ENCODE results near the gene PLCB1. TPM values are rescaled to one million over a fixed set of nuclear protein-coding genes. Genes with fewer than 3 reads are reported as not detected.

The PLCB1 gene
- total RNA-seq, 2 experiments from 2014 or later: 2.2 to 2.8 TPM

DNA sequence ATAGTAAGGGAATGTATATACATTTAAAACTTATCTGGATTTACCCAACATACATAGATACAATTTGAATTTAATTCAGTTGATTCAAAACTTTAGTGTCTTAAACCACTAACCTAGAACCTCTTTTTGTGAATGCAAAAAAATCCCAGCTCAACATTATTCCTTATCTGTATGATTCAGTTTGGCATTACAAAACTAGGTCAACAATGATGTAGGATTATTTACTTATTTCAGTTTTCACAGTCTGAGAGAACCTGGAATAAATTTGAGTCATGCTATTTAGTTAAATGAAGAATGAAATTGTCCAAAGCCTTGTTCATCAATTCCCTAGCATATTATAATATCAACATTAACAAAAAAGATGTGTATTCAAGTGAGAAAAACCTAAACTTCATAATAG is 7.4 kb upstream of the PLCB1 start:
- DNase-seq: no peak
- H3K9me3 Mint-ChIP-seq: no peaks in the 10 kb centered on the region
- H3K36me3 Mint-ChIP-seq: no peaks in the 10 kb centered on the region
- H3K27me3 Mint-ChIP-seq: peaks cover 23% of the 10 kb centered on the region
- no peak overlapping the region for H3K4me3 Mint-ChIP-seq
- no peak overlapping the region for H3K27ac Mint-ChIP-seq
- H3K4me1 Mint-ChIP-seq: peaks cover 16% of the 10 kb centered on the region

DNA sequence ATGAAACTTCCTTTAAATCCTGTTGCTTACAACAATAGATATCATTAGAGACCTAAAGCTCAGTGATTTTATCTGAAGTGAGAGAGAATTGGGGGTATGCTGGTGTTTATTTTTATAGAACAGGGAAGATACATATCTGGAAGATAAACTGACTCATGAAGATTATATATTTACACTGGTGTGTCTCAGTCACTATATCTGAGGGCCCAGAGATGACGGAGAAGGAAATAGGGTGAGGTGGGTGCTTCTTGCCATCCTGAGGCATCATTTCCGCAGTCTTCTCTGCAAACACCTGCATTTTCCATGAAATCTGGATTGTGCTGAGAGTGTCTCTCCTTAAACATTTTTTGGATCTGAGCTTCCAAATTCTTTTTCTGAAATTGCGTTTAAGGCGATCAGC is 5.9 kb upstream of the PLCB1 start:
- DNase-seq: no peak
- peaks cover 16% of the 10 kb centered on the region for H3K4me1 Mint-ChIP-seq
- no peaks in the 10 kb centered on the region for H3K9me3 Mint-ChIP-seq
- H3K4me3 Mint-ChIP-seq: no peak overlapping the region
- peaks cover 30% of the 10 kb centered on the region for H3K27me3 Mint-ChIP-seq
- no peaks in the 10 kb centered on the region for H3K36me3 Mint-ChIP-seq
- no peak overlapping the region for H3K27ac Mint-ChIP-seq

DNA sequence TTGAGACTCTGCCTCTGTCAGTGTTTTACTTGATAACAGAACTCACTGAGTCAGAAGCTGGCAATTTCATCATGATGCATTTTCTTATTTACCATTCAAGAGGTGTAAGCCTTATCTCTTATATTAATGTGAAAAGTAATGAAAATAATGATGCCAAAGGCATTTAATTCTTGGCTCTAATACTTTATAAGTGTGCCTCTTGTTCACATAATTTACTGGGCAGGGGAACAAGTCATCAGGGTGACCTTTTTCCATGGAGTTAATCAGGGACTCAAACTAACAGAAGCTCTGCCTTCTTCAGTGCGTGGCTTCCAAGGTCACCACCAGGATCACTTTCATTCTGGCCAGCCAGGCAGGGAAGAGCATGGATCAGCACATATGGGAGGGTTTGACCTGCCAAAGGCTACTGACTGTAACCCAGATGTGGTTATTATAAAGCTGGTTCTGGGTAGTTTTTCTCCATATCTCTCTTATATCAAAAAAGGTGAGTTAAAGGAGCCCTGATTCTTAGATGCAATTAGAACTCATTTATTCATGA is 5.2 kb upstream of the PLCB1 start:
- Mint-ChIP-seq H3K4me3 (no peak overlapping the region), H3K27ac (no peak overlapping the region), H3K36me3 (no peaks in the 10 kb centered on the region), H3K4me1 (peaks cover 19% of the 10 kb centered on the region), H3K27me3 (peaks cover 35% of the 10 kb centered on the region), H3K9me3 (no peaks in the 10 kb centered on the region)
- no peak for DNase-seq

DNA sequence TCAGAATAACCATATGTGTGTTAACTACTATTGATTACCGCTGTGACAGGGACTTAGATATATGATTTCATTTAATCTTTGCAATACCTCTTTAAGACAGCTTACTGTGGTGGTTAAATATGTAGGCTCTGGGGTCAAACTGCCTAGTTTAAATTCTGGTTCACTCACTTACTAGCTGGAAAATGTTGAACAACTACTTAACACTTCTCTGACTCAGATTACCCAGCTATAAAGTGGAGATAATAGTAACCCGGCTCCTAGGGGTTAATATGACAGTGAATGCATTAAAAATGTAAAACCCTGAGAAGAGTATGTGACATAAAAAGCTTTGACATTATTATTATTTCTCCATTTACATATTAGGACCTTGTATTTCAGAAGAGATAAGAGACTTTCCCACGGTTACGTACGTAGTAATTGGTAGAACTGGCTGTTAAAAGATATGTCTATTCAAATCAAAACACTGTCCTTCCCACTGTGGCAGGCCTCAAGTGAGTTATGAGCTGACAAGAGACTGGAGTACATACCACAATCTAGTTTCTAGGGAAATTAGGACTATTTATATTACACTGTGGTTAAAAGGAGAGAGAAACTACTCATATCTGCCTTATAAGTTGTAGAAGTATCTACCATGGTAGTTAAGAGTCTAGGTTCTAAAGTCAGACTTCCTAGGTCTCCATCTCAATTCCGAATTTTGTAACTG is 4.4 kb upstream of the PLCB1 start:
- no peak overlapping the region for H3K27ac Mint-ChIP-seq
- H3K9me3 Mint-ChIP-seq: no peaks in the 10 kb centered on the region
- peak; percentile 15 for DNase-seq
- peaks cover 19% of the 10 kb centered on the region for H3K4me1 Mint-ChIP-seq
- no peak overlapping the region for H3K4me3 Mint-ChIP-seq
- no peaks in the 10 kb centered on the region for H3K36me3 Mint-ChIP-seq
- H3K27me3 Mint-ChIP-seq: peaks cover 36% of the 10 kb centered on the region

DNA sequence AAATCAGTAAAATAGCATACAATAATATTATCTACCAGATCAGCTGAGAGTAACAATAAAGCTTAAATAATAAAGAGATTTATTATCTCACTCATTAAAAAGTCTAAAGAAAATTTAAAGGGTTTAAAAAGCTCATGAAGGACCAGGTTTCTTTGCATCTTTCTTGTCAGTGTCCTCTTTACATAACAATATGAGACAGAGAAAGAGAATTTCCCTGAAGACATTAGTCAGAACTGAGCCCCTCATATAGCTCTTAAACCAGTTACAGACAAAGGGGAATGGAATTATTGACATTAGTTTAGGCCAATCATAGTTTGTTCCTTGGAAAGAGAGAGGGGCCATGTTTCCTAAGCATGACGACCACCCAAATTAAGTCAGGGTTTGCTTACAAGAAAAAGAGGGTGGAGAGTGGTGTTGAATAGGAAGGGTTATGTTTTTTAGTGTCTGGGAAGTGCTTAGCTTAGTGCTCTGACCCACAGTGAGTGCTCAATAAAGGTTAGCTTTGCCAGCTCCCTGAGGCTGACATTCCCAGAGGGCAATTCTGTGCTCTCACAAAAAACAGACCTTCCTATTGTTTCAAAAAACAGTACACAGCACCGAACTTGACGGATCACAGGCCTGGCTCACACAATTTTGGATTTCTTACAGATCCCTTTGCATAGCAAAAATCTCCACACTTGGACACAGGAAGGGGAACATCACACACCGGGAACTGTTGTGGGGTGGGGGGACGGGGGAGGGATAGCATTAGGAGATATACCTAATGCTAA is 3.6 kb upstream of the PLCB1 start:
- DNase-seq: no peak
- H3K27ac Mint-ChIP-seq: no peak overlapping the region
- H3K9me3 Mint-ChIP-seq: no peaks in the 10 kb centered on the region
- peaks cover 24% of the 10 kb centered on the region for H3K4me1 Mint-ChIP-seq
- H3K27me3 Mint-ChIP-seq: peaks cover 44% of the 10 kb centered on the region
- no peaks in the 10 kb centered on the region for H3K36me3 Mint-ChIP-seq
- H3K4me3 Mint-ChIP-seq: no peak overlapping the region

DNA sequence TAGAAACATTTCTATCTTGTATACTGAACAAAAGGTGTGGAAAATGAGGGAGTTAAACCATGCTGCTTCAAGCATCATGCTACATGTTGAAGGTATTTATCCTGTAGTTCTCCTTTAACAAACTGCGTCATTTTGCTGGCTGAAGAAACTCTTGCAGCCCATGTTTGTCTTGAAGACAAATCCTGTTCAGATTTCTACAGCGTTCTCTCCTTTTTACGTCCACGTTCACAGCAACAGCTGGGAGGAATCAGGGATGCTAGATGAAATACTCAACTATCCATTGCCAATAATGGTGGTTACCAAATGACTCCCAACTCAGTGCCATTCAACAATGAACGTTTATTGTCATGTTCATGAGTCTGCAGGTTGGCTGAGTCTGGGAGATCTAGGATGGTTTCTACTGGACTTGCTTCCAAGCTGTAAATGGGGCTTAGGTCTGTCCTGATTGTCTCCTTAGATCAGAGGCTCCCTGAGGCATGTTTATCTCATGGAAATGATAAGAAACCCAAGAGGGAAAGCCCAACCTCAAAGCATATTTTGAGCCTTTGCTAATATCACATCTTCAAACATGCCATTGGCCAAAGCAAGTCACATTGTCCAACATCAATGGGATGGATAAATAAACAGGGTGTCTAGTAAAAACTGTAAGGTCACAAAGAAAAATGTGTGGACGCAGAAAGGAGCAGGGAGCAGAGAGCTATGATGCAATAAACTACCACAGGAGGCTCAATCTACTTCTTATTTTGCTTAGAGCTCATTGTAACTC is 2.7 kb upstream of the PLCB1 start:
- H3K27ac Mint-ChIP-seq: no peak overlapping the region

DNA sequence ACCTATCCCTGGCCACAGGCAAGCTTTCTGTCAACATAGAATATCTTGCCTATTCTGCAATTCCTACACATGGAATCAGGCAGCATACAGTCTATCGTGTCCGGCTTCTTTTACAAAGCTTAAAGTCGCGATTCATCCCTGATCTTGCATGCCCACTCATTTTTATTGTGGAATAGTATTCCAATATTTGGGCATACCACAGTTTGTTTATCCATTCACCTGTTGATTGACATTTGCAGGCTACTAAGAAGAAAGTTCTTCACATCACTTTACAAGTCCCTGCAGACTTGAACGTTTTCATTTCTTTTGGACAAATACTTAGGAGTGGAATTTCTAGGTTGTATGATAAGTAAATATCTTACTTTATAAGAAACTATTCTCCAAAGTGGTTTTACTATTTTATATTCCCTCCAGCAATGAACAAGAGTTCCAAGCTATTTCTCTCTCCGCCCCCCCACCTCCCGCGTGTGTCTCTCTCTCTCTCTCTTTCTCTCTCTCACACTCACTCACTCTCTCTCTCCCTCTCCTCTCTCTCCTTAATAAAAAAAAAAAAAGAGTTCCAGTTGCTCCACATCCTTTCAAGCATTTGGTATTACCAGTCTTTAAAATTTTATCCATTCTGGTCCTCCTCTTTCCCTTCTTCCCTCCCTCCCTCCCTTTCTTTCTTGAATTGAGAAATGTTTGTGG is 1.1 kb upstream of the PLCB1 start:
- H3K27ac Mint-ChIP-seq: no peak overlapping the region
- H3K9me3 Mint-ChIP-seq: no peaks in the 10 kb centered on the region
- peaks cover 49% of the 10 kb centered on the region for H3K27me3 Mint-ChIP-seq
- no peak for DNase-seq
- no peaks in the 10 kb centered on the region for H3K36me3 Mint-ChIP-seq
- H3K4me3 Mint-ChIP-seq: no peak overlapping the region
- peaks cover 25% of the 10 kb centered on the region for H3K4me1 Mint-ChIP-seq

More for the DNA sequence above, 2.7 kb upstream of the PLCB1 start:
- H3K27me3 Mint-ChIP-seq: peaks cover 53% of the 10 kb centered on the region
- H3K4me3 Mint-ChIP-seq: no peak overlapping the region
- H3K9me3 Mint-ChIP-seq: no peaks in the 10 kb centered on the region
- H3K4me1 Mint-ChIP-seq: peaks cover 25% of the 10 kb centered on the region
- no peaks in the 10 kb centered on the region for H3K36me3 Mint-ChIP-seq
- no peak for DNase-seq

DNA sequence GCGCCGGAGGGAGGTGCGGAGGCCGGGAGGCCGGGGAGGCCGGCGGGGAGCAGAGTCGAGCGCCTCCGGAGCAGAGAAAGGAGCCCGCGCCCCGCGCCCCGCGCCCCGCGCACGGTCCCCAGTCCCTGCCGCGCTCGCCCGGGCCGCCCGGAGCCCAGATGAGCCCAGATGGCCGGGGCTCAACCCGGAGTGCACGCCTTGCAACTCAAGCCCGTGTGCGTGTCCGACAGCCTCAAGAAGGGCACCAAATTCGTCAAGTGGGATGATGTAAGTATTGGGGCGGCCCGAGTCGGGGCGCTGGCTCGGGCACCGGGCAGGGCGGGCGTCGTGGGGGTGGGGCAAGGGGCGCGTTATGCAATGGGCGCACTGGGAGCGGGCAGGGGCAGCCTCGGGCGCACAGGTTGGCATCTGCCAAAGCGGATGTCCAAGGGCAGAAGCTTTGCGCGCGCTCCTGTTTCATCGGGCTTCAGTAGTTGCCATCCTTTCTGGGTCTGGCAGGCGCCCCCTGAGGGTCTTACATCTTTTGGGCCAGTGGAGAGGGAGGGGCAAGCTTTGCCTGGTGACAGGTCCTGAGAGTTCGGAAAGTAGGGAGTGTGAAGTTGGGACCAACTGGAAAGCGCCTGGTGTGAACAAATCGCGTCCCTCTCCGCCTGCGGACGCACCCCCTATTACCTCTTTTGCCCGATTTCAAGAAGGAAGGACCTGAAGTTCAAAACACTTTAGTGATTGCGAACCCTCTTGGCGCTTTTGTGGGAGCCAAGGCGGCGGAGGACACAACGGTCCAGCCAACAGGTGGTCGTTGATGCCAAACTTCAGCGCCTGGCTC is 631 bp downstream of the PLCB1 start:
- H3K36me3 Mint-ChIP-seq: no peaks in the 10 kb centered on the region
- peak overlapping the region; percentile 6 for H3K27ac Mint-ChIP-seq
- H3K27me3 Mint-ChIP-seq: peaks cover 46% of the 10 kb centered on the region
- peaks cover 17% of the 10 kb centered on the region for H3K4me1 Mint-ChIP-seq
- peak overlapping the region; percentile 75 for H3K4me3 Mint-ChIP-seq
- no peaks in the 10 kb centered on the region for H3K9me3 Mint-ChIP-seq
- DNase-seq: no peak

DNA sequence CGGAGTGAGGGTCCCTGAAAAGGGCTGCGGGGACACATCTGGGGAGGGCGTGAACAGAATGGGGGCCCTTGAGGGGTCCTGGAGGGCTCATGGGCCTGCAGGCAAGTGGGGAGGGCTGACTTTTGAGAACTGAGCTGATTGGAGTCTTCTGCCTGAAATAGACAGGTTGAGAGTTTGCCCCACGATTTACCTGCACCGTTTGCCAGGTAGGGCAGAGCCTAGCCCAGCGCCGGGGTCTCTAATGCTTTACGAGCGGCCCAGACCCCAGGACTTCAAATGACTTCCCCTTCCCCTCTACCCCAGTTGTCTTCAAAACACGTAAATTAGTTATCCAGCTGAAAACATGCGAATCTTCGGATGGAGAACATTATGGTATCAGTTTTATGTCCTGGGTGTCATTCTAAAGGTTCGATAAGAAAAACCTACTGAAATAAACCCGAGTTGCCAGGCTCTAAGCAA is 1.3 kb downstream of the PLCB1 start:
- no peaks in the 10 kb centered on the region for H3K9me3 Mint-ChIP-seq
- no peak overlapping the region for H3K27ac Mint-ChIP-seq
- H3K4me3 Mint-ChIP-seq: peak overlapping the region; percentile 75
- DNase-seq: no peak
- H3K36me3 Mint-ChIP-seq: no peaks in the 10 kb centered on the region
- H3K4me1 Mint-ChIP-seq: peaks cover 12% of the 10 kb centered on the region
- H3K27me3 Mint-ChIP-seq: peaks cover 46% of the 10 kb centered on the region

DNA sequence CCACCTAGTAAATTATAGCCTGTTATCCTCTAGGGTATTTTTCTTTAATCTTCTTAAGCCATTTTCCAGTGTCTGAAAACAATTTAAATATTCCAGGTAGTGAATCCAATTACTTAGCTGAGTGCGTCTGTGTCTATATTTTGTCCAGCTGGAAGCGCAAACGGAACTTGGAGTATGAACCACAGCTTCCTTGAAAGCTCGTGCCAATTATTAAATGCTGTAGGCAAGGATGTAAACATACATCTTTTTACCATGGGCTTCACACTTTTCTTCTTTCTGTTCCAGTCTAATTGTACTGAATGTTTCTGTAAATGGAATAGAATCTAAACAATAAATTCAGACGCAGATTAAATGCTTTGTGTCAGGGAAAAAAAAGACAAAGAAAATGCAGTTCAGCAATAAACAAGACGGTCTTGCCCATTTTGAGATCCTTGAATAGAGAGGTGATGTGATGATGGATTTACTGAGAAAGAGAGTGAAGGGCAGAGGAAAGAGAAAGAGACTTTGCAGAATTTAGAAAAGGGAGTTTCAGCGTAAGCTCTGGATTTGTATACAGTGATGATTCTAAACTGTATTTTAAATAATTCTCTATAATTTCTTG is 1.9 kb downstream of the PLCB1 start:
- Mint-ChIP-seq H3K36me3 (no peaks in the 10 kb centered on the region), H3K9me3 (no peaks in the 10 kb centered on the region), H3K27ac (no peak overlapping the region), H3K4me3 (no peak overlapping the region), H3K27me3 (peaks cover 46% of the 10 kb centered on the region), H3K4me1 (peaks cover 9% of the 10 kb centered on the region)
- DNase-seq: no peak

DNA sequence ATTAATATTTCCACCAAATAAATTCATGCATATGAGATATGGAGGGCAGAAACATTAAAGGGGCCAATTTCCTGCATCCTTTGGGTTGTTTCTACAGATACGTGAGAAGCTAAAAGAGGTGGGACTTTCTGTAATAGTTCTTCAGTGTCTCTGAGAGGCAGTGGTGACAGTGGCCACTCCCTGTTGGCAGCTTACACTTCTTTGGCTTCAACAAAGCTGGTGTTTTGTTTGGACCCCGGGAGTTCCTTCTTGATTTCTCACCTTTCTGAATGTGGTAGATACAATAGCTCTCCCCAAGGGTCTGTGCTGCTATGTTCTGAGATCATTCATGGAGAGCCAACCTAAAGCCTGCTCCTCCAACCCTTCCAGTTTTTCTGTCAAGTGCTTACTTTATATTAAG is 7.8 kb downstream of the PLCB1 start:
- H3K4me1 Mint-ChIP-seq: peaks cover 4% of the 10 kb centered on the region
- H3K9me3 Mint-ChIP-seq: no peaks in the 10 kb centered on the region
- H3K4me3 Mint-ChIP-seq: no peak overlapping the region
- H3K27ac Mint-ChIP-seq: no peak overlapping the region
- H3K36me3 Mint-ChIP-seq: no peaks in the 10 kb centered on the region
- H3K27me3 Mint-ChIP-seq: peaks cover 7% of the 10 kb centered on the region
- DNase-seq: no peak

DNA sequence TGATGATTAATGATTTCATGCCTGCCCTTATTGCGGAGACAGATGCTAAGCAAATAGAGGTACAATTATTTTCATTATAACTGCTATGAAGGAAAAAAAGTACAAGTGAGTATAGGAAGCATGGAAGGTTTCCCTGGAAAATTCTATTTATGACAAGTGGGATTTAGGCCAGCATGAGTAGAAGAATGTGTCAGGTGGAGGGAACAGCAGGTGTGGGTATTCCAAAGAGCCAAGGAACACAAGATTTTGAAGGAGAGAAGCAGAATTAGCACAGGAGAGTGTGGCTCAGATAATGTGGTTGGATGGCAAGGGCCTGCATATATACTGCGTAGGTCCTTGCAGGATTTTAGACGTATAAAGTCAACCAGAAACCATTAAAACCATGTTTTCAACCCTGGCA is 11.4 kb downstream of the PLCB1 start:
- H3K4me3 Mint-ChIP-seq: no peak overlapping the region
- peaks cover 10% of the 10 kb centered on the region for H3K4me1 Mint-ChIP-seq
- H3K27me3 Mint-ChIP-seq: no peaks in the 10 kb centered on the region
- no peaks in the 10 kb centered on the region for H3K9me3 Mint-ChIP-seq
- no peaks in the 10 kb centered on the region for H3K36me3 Mint-ChIP-seq
- DNase-seq: no peak
- H3K27ac Mint-ChIP-seq: no peak overlapping the region

DNA sequence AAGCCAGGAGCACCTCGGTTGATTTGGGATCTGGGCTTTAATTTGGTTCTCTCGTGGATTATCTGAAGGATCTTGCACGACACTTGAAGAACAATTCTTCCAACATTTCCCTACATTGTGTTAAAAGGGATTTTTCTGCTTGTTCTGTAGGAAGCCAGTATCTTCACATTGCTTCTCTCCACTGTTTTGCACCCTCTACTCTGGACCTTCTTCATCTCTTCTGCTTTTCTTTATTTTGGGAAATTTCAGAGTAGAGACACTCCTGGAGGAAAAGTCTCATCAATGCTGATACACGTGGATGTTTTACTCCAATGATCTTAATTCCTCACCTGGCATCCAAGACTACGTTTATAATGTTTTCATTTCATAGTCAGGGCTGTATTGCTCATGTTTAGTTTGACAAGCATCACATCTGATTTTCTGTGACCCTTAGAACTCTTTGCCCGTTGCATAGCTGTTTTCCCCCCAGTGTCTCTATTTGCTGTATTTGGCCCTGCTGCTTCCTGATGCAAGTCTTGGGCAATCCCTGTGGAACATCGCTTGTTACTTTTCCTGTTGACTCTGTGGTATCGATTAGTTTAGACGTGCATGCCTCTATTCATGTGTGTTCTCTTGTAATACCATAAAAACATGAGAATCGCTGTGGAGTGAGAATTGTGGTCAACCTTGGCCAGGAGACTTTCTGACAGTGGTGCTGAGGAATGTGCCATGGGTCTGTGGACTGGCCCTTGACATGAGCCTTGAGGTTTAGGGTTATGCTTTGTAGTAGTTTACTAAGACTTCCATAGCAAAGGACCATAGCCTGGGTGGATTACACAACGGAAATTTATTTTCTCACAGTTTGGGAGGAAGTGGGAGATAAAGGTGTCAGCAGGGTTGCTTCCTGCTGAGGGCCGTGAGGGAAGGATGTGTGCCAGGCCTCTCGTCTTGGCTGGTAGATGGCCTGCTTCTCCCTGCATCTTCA is 12.5 kb downstream of the PLCB1 start:
- no peak for DNase-seq
- H3K27me3 Mint-ChIP-seq: no peaks in the 10 kb centered on the region
- peaks cover 10% of the 10 kb centered on the region for H3K4me1 Mint-ChIP-seq
- no peaks in the 10 kb centered on the region for H3K9me3 Mint-ChIP-seq
- H3K4me3 Mint-ChIP-seq: no peak overlapping the region
- no peaks in the 10 kb centered on the region for H3K36me3 Mint-ChIP-seq
- H3K27ac Mint-ChIP-seq: no peak overlapping the region
